SK-N-SH treated with all-trans-retinoic acid at 6 μM for 48 hours (cell line): Measurements from ENCODE around the gene TICRR.

Experiments
- ARNTL ChIP-seq: fragments of 450-650 bp; formaldehyde crosslinking; IDR thresholded peaks from 2 replicates; pipeline ENCODE4 v1.5.0; 2020; ENCODE audit warnings: low read depth, mild to moderate bottlenecking, moderate library complexity, borderline replicate concordance
- ISL1 ChIP-seq: fragments of 250-450 bp; sonication (Bioruptor Pico); IDR thresholded peaks from 2 replicates; pipeline ENCODE4 v2.1.2; 2022; ENCODE audit warnings: mild to moderate bottlenecking, moderate library complexity
- RARB ChIP-seq: fragments of 250-450 bp; sonication (Bioruptor Pico); IDR thresholded peaks from 2 replicates; pipeline ENCODE4 v1.8.0; 2021; ENCODE audit warnings: mild to moderate bottlenecking, moderate library complexity
- TCF4 ChIP-seq: fragments of 250-450 bp; sonication (Bioruptor Pico); IDR thresholded peaks from 2 replicates; pipeline ENCODE4 v1.8.0; 2021; ENCODE audit warnings: mild to moderate bottlenecking, moderate library complexity, borderline replicate concordance
- ZFP3 ChIP-seq: fragments of 250-450 bp; sonication (Bioruptor Pico); IDR thresholded peaks from 2 replicates; pipeline ENCODE4 v1.5.0; 2020; ENCODE audit warnings: mild to moderate bottlenecking, moderate library complexity
- ZFP30 ChIP-seq: fragments of 450-650 bp; formaldehyde crosslinking; IDR thresholded peaks from 2 replicates; pipeline ENCODE4 v1.5.0; 2022; ENCODE audit warnings: mild to moderate bottlenecking, moderate library complexity
- ZNF565 ChIP-seq: fragments of 450-650 bp; formaldehyde crosslinking; conservative IDR thresholded peaks from 2 replicates; pipeline ENCODE4 v1.5.0; 2020; ENCODE audit warnings: low read depth, mild to moderate bottlenecking, moderate library complexity
- ZNF70 ChIP-seq: fragments of 450-650 bp; formaldehyde crosslinking; IDR thresholded peaks from 2 replicates; pipeline ENCODE4 v1.5.0; 2020; ENCODE audit warnings: mild to moderate bottlenecking, moderate library complexity
- TF ChIP-seq, protein P1 (sequence below): fragments of 250-450 bp; sonication (Bioruptor Pico); IDR thresholded peaks from 2 replicates; pipeline ENCODE4 v1.8.0; 2020; ENCODE audit warnings: mild to moderate bottlenecking, moderate library complexity, borderline replicate concordance

DNA sequence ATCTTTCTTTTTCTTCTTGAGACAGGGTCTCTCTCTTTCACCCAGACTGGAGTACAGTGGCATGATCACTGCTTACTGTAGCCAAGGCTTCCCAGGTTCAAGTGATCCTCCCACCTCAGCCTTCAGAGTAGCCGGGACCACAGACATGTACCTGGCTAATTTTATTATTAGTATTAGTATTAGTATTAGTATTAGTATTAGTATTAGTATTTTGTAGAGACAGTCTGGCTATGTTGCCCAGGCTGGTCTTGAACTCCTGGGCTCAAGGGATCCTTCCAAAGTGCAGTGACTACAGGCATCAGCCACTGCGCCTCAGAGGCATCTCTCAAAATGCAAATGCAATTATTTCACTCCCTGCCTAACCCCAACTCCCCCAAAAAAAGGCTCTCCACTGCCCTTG, 78.3 kb downstream of the TICRR start:
- TF ChIP-seq ZFP30 = no peak
- TF ChIP-seq ZFP3 (CRISPR knock-in tag) = no peak
- TF ChIP-seq TCF4 (CRISPR knock-in tag) = no peak
- TF ChIP-seq, protein P1, sequence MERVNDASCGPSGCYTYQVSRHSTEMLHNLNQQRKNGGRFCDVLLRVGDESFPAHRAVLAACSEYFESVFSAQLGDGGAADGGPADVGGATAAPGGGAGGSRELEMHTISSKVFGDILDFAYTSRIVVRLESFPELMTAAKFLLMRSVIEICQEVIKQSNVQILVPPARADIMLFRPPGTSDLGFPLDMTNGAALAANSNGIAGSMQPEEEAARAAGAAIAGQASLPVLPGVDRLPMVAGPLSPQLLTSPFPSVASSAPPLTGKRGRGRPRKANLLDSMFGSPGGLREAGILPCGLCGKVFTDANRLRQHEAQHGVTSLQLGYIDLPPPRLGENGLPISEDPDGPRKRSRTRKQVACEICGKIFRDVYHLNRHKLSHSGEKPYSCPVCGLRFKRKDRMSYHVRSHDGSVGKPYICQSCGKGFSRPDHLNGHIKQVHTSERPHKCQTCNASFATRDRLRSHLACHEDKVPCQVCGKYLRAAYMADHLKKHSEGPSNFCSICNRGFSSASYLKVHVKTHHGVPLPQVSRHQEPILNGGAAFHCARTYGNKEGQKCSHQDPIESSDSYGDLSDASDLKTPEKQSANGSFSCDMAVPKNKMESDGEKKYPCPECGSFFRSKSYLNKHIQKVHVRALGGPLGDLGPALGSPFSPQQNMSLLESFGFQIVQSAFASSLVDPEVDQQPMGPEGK (CRISPR knock-in tag) = no peak
- no peak for TF ChIP-seq ISL1 (CRISPR knock-in tag)
- no peak for TF ChIP-seq RARB (CRISPR knock-in tag)
- TF ChIP-seq ARNTL = no peak
- no peak for TF ChIP-seq ZNF565 (CRISPR knock-in tag)
- no peak for TF ChIP-seq ZNF70 (CRISPR knock-in tag)
